OCI-LY1 (cell line): ENCODE data around the gene ADGRL1.
"Not testable (repeated sequence)": the region's sequence is repeated elsewhere in the genome, so short reads cannot be mapped to it uniquely, and the experiment has no call there.

Source experiments
- CTCF ChIP-seq: fragments of 200-600 bp; sonication (generic), shearing (Covaris generic); IDR thresholded peaks from 2 replicates; pipeline ENCODE4 v1.5.1; 2017; ENCODE audit warnings: mild to moderate bottlenecking, antibody characterized with exemption, low read length, moderate library complexity, mixed read lengths
- EZH2 ChIP-seq: fragments of 200-600 bp; sonication (generic), shearing (Covaris generic); IDR thresholded peaks from 2 replicates; pipeline ENCODE4 v1.8.0; 2017; ENCODE audit warnings: borderline replicate concordance, mixed run types, mild to moderate bottlenecking, antibody characterized with exemption, low read length, moderate library complexity, mixed read lengths

- not testable (repeated sequence) for TF ChIP-seq EZH2, CTCF
Observed at GRCh38 chr19:14146169-14146568, 59.8 kb downstream of the ADGRL1 start.
